ENCODE measurements around the gene TUNAR. TPM values are rescaled to one million over a fixed set of nuclear protein-coding genes. Genes with fewer than 3 reads are reported as not detected.

Gene TUNAR
- total RNA-seq, 1 donor from 2014 or later, result 4.6 TPM

GRCh38 chr14:95850429-95850828 lies 26.2 kb upstream of the TUNAR start:
- H3K9me3 Mint-ChIP-seq (ENCODE audit: low read depth), result peaks cover 3% of the 10 kb centered on the region
- H3K4me1 Mint-ChIP-seq (ENCODE audit: low read depth), result no peaks in the 10 kb centered on the region
- H3K27me3 Mint-ChIP-seq, result peaks cover 3% of the 10 kb centered on the region
- DNase-seq (ENCODE audit: low spot score, unreplicated experiment), result no peak
- no peaks in the 10 kb centered on the region for H3K36me3 Mint-ChIP-seq (ENCODE audit: insufficient read depth)
- TF ChIP-seq, protein P1, sequence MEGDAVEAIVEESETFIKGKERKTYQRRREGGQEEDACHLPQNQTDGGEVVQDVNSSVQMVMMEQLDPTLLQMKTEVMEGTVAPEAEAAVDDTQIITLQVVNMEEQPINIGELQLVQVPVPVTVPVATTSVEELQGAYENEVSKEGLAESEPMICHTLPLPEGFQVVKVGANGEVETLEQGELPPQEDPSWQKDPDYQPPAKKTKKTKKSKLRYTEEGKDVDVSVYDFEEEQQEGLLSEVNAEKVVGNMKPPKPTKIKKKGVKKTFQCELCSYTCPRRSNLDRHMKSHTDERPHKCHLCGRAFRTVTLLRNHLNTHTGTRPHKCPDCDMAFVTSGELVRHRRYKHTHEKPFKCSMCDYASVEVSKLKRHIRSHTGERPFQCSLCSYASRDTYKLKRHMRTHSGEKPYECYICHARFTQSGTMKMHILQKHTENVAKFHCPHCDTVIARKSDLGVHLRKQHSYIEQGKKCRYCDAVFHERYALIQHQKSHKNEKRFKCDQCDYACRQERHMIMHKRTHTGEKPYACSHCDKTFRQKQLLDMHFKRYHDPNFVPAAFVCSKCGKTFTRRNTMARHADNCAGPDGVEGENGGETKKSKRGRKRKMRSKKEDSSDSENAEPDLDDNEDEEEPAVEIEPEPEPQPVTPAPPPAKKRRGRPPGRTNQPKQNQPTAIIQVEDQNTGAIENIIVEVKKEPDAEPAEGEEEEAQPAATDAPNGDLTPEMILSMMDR (IDR thresholded peaks at IDR 0.05; ENCODE audit: unreplicated experiment), result no peak
- H3K27ac Mint-ChIP-seq, result no peak overlapping the region
- H3K4me3 Mint-ChIP-seq (ENCODE audit: low read depth), result no peak overlapping the region

DNA sequence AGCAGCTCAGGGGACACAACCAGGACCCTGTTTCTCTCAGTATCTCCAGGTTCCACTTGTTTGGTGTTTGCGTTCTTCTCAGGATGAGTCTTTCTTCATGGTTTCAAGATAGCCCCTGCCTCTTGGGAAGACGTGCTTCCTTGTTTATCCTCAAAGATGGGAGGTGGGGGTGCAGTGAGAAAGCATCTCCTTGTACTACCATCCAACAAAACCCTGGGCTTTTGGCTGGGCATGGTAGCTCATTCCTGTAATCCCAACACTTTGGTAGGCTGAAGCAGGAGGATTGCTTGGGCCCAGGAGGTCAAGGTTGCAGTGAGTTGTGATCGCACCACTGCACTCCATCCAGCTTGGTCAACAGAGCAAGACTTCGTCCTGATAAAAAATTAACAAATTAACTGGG lies 21.0 kb upstream of the TUNAR start:
- Mint-ChIP-seq H3K9me3 (ENCODE audit: low read depth) (peaks cover 3% of the 10 kb centered on the region), H3K4me3 (ENCODE audit: low read depth) (no peak overlapping the region), H3K4me1 (ENCODE audit: low read depth) (no peaks in the 10 kb centered on the region), H3K36me3 (ENCODE audit: insufficient read depth) (no peaks in the 10 kb centered on the region), H3K27me3 (no peaks in the 10 kb centered on the region), H3K27ac (no peak overlapping the region)
- no peak for DNase-seq (ENCODE audit: low spot score, unreplicated experiment)
- TF ChIP-seq, protein P1 (IDR thresholded peaks at IDR 0.05; ENCODE audit: unreplicated experiment), result no peak

DNA sequence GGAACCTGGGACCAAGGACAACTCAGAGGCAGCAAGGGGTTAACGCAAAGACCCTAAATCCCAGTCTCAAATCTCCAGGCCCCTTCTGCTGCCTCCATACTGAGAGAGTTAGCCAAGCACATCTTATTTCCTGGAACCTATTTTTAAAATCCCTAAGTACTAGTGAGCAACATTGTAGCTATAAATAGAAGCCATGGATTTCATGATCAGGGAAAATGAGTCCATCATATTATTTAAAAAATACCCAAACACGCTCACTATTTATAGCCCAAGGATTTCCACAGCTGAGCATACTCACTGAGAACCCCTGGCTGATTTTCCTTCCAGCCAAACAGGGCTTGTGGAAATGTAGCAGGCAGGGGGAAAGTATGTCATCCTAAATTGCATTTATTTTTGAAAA lies 19.4 kb upstream of the TUNAR start:
- H3K4me1 Mint-ChIP-seq (ENCODE audit: low read depth), result no peaks in the 10 kb centered on the region
- H3K9me3 Mint-ChIP-seq (ENCODE audit: low read depth), result no peaks in the 10 kb centered on the region
- no peak overlapping the region for H3K4me3 Mint-ChIP-seq (ENCODE audit: low read depth)
- no peak for DNase-seq (ENCODE audit: low spot score, unreplicated experiment)
- TF ChIP-seq, protein P1 (IDR thresholded peaks at IDR 0.05; ENCODE audit: unreplicated experiment), result no peak
- no peaks in the 10 kb centered on the region for H3K36me3 Mint-ChIP-seq (ENCODE audit: insufficient read depth)
- H3K27ac Mint-ChIP-seq, result no peak overlapping the region
- H3K27me3 Mint-ChIP-seq, result no peaks in the 10 kb centered on the region

GRCh38 chr14:95858893-95859292 lies 17.7 kb upstream of the TUNAR start:
- Mint-ChIP-seq H3K27me3 (no peaks in the 10 kb centered on the region), H3K27ac (no peak overlapping the region), H3K4me3 (ENCODE audit: low read depth) (no peak overlapping the region), H3K36me3 (ENCODE audit: insufficient read depth) (no peaks in the 10 kb centered on the region), H3K9me3 (ENCODE audit: low read depth) (no peaks in the 10 kb centered on the region), H3K4me1 (ENCODE audit: low read depth) (no peaks in the 10 kb centered on the region)
- DNase-seq (ENCODE audit: low spot score, unreplicated experiment), result no peak
- TF ChIP-seq, protein P1 (IDR thresholded peaks at IDR 0.05; ENCODE audit: unreplicated experiment), result no peak

GRCh38 chr14:95862243-95862642 lies 14.4 kb upstream of the TUNAR start:
- Mint-ChIP-seq H3K36me3 (ENCODE audit: insufficient read depth) (no peaks in the 10 kb centered on the region), H3K4me1 (ENCODE audit: low read depth) (no peaks in the 10 kb centered on the region), H3K27ac (no peak overlapping the region), H3K4me3 (ENCODE audit: low read depth) (no peak overlapping the region), H3K27me3 (peaks cover 13% of the 10 kb centered on the region), H3K9me3 (ENCODE audit: low read depth) (no peaks in the 10 kb centered on the region)
- TF ChIP-seq, protein P1 (IDR thresholded peaks at IDR 0.05; ENCODE audit: unreplicated experiment), result no peak
- no peak for DNase-seq (ENCODE audit: low spot score, unreplicated experiment)

Measured in progenitor cell of endocrine pancreas (in vitro differentiated cells).